CD4-positive, alpha-beta T cell treated with Interferon alpha-2 for 1 hour (primary cell): ENCODE results near the gene NCOR1.
A peak's percentile ranks its signal among the peaks of the same experiment; 100 is the strongest.
"Not testable (repeated sequence)": the region's sequence is repeated elsewhere in the genome, so short reads cannot be mapped to it uniquely, and the experiment has no call there.

ENCODE experiments used
- DNase-seq, 2 donors: peaks; one replicate each; pipeline ENCODE4 v3.0.0-alpha.2; 2020 to 2022

Gene NCOR1

GRCh38 chr17:16214190-16215001 lies 938 bp downstream of the NCOR1 start:
- no peak for DNase-seq

GRCh38 chr17:16212793-16213192 lies 2.5 kb downstream of the NCOR1 start:
- no peak for DNase-seq

GRCh38 chr17:16211590-16211989 lies 3.7 kb downstream of the NCOR1 start:
- DNase-seq, result no peak

GRCh38 chr17:16204763-16205162 lies 10.6 kb downstream of the NCOR1 start:
- not testable (repeated sequence) for DNase-seq

GRCh38 chr17:16202554-16203500 lies 12.5 kb downstream of the NCOR1 start:
- not testable (repeated sequence) for DNase-seq

GRCh38 chr17:16201693-16202131 lies 13.6 kb downstream of the NCOR1 start:
- not testable (repeated sequence) for DNase-seq

- DNase-seq, result no peak
These were observed 16.2 kb downstream of the NCOR1 start for GRCh38 chr17:16199093-16199492.

GRCh38 chr17:16197276-16197675 lies 18.1 kb downstream of the NCOR1 start:
- DNase-seq, result no peak

GRCh38 chr17:16194307-16194835 lies 21.0 kb downstream of the NCOR1 start:
- DNase-seq, result peak in 1 of 2 donors; percentile 42

- no peak for DNase-seq
These were observed 23.7 kb downstream of the NCOR1 start for GRCh38 chr17:16191604-16192003.

- no peak for DNase-seq
These were observed 24.5 kb downstream of the NCOR1 start for GRCh38 chr17:16190703-16191360.

GRCh38 chr17:16189791-16190348 lies 25.5 kb downstream of the NCOR1 start:
- DNase-seq, result no peak

- DNase-seq, result no peak
These were observed 27.7 kb downstream of the NCOR1 start for GRCh38 chr17:16187642-16188041.

GRCh38 chr17:16181581-16181980 lies 33.8 kb downstream of the NCOR1 start:
- no peak for DNase-seq

GRCh38 chr17:16178836-16179235 lies 36.5 kb downstream of the NCOR1 start:
- no peak for DNase-seq

- DNase-seq, result no peak
These were observed 43.7 kb downstream of the NCOR1 start for GRCh38 chr17:16171613-16172012.

- DNase-seq, result not testable (repeated sequence)
These were observed 48.6 kb downstream of the NCOR1 start for GRCh38 chr17:16166766-16167165.

- DNase-seq, result no peak
These were observed 56.6 kb downstream of the NCOR1 start for GRCh38 chr17:16158714-16159113.

GRCh38 chr17:16155536-16155935 lies 59.8 kb downstream of the NCOR1 start:
- DNase-seq, result no peak

- not testable (repeated sequence) for DNase-seq
These were observed 63.0 kb downstream of the NCOR1 start for GRCh38 chr17:16152326-16152725.

GRCh38 chr17:16150251-16150856 lies 65.0 kb downstream of the NCOR1 start:
- DNase-seq, result no peak

GRCh38 chr17:16148596-16148995 lies 66.7 kb downstream of the NCOR1 start:
- DNase-seq, result no peak
